Measurements from ENCODE around the gene MDFIC. TPM values are rescaled to one million over a fixed set of nuclear protein-coding genes. Genes with fewer than 3 reads are reported as not detected.

MDFIC gene
- polyA plus RNA-seq, 1 donor (not counting 4 experiments of a cell fraction or from before 2014, with no cell fraction given), result 8.5 TPM

DNA sequence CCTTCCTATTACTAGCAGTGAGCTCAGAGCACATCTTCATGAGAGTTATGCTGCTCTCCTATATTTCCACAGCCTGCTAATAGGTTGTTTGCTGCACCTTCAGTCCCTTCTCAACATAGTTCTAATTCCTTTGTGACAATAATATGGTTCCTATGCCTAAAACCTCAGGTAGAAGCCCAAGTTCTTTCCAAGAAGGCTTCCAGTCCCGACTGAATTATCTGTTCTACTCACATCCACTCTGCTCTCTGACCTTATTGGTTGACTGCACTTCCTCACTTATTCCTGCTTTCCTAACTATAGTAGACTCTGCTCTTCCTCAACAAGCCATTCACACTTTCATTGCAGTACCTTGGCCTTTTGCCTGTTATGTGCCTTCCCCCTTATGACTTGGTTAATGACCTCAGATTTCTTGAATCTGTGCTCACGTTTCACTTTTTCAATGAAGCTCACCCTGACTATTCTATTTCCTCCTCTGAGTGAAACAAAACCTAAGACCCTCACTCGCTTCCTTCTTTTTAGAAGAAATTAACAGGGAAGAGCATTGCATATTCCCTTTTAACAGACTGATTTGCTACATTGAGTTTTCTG, 132.7 kb downstream of the MDFIC start:
- Histone ChIP-seq H3K9ac (ENCODE audit: control insufficient read depth, extremely low read depth, insufficient read depth, low read length) (no peak overlapping the region), H2AFZ (ENCODE audit: control insufficient read depth, low read length) (no peak overlapping the region), H3K27ac (ENCODE audit: control insufficient read depth, insufficient read depth, low read length) (no peak overlapping the region), H3K27me3 (ENCODE audit: control insufficient read depth, extremely low read depth, insufficient read depth, low read length) (no peaks in the 10 kb centered on the region), H3K4me1 (ENCODE audit: control insufficient read depth, extremely low read depth, insufficient read depth, low read length) (no peaks in the 10 kb centered on the region), H3K9me1 (ENCODE audit: control insufficient read depth, extremely low read depth, insufficient read depth, low read length) (no peaks in the 10 kb centered on the region), H3K4me2 (ENCODE audit: control insufficient read depth, extremely low read depth, insufficient read depth, low read depth, low read length) (no peak overlapping the region), H3K9me3 (ENCODE audit: control insufficient read depth, low read depth, low read length) (no peaks in the 10 kb centered on the region), H4K20me1 (ENCODE audit: control insufficient read depth, extremely low read depth, insufficient read depth, low read length) (no peaks in the 10 kb centered on the region), H3K36me3 (ENCODE audit: control insufficient read depth in 2 of 2, extremely low read depth in 1 of 2, insufficient read depth in 2 of 2, low read length in 2 of 2) (no peaks in the 10 kb centered on the region), H3K4me3 (ENCODE audit: control insufficient read depth in 2 of 3, extremely low read depth in 1 of 3, insufficient read depth in 2 of 3, low read depth in 1 of 3, low read length in 3 of 3) (no peak overlapping the region), H3K79me2 (ENCODE audit: control insufficient read depth, insufficient read depth, low read length) (no peaks in the 10 kb centered on the region)
- TF ChIP-seq EZH2 (IDR thresholded peaks at IDR 0.05; ENCODE audit: low read length), result no peak
- TF ChIP-seq, protein P1, sequence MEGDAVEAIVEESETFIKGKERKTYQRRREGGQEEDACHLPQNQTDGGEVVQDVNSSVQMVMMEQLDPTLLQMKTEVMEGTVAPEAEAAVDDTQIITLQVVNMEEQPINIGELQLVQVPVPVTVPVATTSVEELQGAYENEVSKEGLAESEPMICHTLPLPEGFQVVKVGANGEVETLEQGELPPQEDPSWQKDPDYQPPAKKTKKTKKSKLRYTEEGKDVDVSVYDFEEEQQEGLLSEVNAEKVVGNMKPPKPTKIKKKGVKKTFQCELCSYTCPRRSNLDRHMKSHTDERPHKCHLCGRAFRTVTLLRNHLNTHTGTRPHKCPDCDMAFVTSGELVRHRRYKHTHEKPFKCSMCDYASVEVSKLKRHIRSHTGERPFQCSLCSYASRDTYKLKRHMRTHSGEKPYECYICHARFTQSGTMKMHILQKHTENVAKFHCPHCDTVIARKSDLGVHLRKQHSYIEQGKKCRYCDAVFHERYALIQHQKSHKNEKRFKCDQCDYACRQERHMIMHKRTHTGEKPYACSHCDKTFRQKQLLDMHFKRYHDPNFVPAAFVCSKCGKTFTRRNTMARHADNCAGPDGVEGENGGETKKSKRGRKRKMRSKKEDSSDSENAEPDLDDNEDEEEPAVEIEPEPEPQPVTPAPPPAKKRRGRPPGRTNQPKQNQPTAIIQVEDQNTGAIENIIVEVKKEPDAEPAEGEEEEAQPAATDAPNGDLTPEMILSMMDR (optimal IDR thresholded peaks at IDR 0.05 in 1 of 3, IDR thresholded peaks at IDR 0.05 in 1 of 3, conservative IDR thresholded peaks at IDR 0.05 in 1 of 3; ENCODE audit: extremely low read depth in 1 of 3, insufficient read depth in 2 of 3, low read length in 3 of 3), result no peak
- dilution Hi-C loops (cut with MboI; ENCODE audit: extremely low pct_ligation_motif_present, low sequenced_read_pairs), result no loop called here
- no peak for FAIRE-seq
- no peak for DNase-seq (ENCODE audit: low read depth, low spot score)

DNA sequence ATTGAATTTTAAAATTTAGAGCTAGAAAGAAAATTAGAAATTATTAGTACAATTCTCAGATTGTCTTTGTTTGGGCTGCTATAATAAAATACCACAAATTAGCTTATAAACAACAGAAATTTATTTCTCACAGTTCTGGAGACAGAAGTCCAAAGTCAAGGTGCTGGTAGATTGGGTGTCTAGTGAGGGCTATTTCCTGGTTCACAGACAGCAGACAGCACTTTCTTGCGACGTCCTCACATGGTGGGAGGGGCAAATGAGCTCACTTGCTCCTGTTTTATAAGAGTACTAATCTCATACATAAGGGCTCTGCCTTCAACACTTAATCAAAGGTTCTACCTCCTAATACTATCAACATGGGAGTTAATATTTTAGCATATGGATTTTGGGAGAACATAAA, 134.1 kb downstream of the MDFIC start:
- no peaks in the 10 kb centered on the region for H3K36me3 ChIP-seq (ENCODE audit: control insufficient read depth in 2 of 2, extremely low read depth in 1 of 2, insufficient read depth in 2 of 2, low read length in 2 of 2)
- no peak overlapping the region for H3K4me2 ChIP-seq (ENCODE audit: control insufficient read depth, extremely low read depth, insufficient read depth, low read depth, low read length)
- TF ChIP-seq, protein P1 (optimal IDR thresholded peaks at IDR 0.05 in 1 of 3, IDR thresholded peaks at IDR 0.05 in 1 of 3, conservative IDR thresholded peaks at IDR 0.05 in 1 of 3; ENCODE audit: extremely low read depth in 1 of 3, insufficient read depth in 2 of 3, low read length in 3 of 3), result no peak
- TF ChIP-seq EZH2 (IDR thresholded peaks at IDR 0.05; ENCODE audit: low read length), result no peak
- FAIRE-seq (no peak), DNase-seq (ENCODE audit: low read depth, low spot score) (no peak)
- H3K9ac ChIP-seq (ENCODE audit: control insufficient read depth, extremely low read depth, insufficient read depth, low read length), result no peak overlapping the region
- H3K9me3 ChIP-seq (ENCODE audit: control insufficient read depth, low read depth, low read length), result no peaks in the 10 kb centered on the region
- H3K27ac ChIP-seq (ENCODE audit: control insufficient read depth, insufficient read depth, low read length), result no peak overlapping the region
- H4K20me1 ChIP-seq (ENCODE audit: control insufficient read depth, extremely low read depth, insufficient read depth, low read length), result no peaks in the 10 kb centered on the region
- H3K79me2 ChIP-seq (ENCODE audit: control insufficient read depth, insufficient read depth, low read length), result no peaks in the 10 kb centered on the region
- H3K4me3 ChIP-seq (ENCODE audit: control insufficient read depth in 2 of 3, extremely low read depth in 1 of 3, insufficient read depth in 2 of 3, low read depth in 1 of 3, low read length in 3 of 3), result no peak overlapping the region
- H2AFZ ChIP-seq (ENCODE audit: control insufficient read depth, low read length), result no peak overlapping the region
- no peaks in the 10 kb centered on the region for H3K4me1 ChIP-seq (ENCODE audit: control insufficient read depth, extremely low read depth, insufficient read depth, low read length)
- H3K27me3 ChIP-seq (ENCODE audit: control insufficient read depth, extremely low read depth, insufficient read depth, low read length), result no peaks in the 10 kb centered on the region
- dilution Hi-C loops (cut with MboI; ENCODE audit: extremely low pct_ligation_motif_present, low sequenced_read_pairs), result no loop called here
- no peaks in the 10 kb centered on the region for H3K9me1 ChIP-seq (ENCODE audit: control insufficient read depth, extremely low read depth, insufficient read depth, low read length)

All from keratinocyte (primary cell).